Measurements from ENCODE around the gene RIPOR3.

RIPOR3 gene

DNA sequence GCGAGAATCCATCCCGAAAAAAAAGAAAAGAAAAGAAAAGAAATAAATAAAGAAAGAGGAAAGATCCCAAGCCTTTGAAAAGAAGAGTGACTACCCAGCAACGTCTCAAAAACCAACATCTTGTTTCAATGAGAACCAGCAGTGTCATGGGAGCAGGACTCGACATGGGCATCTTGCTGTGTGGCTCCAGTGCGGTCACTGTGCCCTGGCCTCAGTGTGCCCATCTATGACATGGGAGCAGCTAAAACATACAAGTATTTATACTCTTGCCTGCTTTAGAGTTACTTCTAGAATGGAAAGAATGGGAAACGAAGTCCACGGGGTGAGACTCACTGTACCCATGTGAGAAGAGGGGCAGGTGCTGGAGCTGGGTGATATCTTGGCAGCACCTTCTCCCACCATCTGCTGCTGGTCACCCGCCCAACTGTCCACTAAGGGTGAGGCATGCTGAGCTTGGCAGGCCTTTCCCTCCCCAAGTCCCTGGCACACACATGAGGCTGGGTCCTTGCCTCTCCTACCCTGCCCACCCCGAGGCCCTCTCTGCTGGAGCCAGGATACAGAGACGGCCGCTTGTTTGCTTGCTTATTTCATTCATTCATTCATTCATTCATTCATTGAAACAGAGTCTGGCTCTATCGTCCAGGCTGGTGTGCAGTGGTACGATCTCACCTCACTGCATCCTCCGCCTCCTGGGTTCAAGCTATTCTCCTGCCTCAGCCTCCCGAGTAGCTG, 77.7 kb downstream of the RIPOR3 start:
- no peak for DNase-seq (ENCODE audit: extremely low spot score)
- POLR2A ChIA-PET: no interaction called here
- CTCF ChIA-PET: interaction anchor here (1.4 kb wide), 1 partner anchor 12 kb away, joined by 4 read pairs; no protein-coding TSS in a partner anchor
- TF ChIP-seq CTCF (IDR thresholded peaks at IDR 0.05; ENCODE audit: control extremely low read depth, extremely low read depth, low read depth, missing control alignments): no peak

DNA sequence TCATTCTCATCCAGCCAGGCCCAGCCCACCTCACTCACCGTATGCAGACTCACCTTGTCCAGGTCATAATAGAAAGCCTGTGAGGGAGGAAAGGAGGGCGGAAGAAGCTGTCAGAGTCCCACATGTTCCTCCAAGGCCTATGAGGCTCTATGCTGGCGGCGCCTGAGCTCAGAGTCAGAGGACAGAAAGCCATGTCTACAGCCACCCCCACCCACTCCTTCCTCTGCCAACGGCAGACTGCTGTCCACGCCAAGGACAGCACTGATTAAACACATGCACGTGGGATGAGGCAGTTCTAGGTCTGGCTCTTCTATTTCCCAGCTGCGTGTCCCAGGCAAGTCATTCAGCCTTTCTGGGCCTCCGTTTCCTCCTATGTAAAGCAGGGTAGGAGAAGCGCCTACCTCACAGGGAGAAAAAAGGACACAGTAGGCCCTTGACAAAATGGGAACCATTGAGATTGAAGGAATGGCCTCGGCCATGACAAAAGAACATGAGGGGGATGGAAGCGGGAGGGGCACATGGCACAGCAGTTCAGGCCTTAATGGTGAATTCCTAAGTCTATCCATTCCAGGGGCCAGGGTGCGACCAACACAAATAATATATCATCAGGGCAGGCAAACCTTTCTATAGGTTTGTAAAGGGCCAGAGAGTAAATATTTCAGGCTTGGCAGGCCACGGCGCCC, 80.1 kb downstream of the RIPOR3 start:
- no peak for TF ChIP-seq CTCF (IDR thresholded peaks at IDR 0.05; ENCODE audit: control extremely low read depth, extremely low read depth, low read depth, missing control alignments)
- no peak for DNase-seq (ENCODE audit: extremely low spot score)
- POLR2A ChIA-PET: no interaction called here
- CTCF ChIA-PET: interaction anchor here (0.6 kb wide), 1 partner anchor 146 kb away, joined by 4 read pairs; no protein-coding TSS in a partner anchor

DNA sequence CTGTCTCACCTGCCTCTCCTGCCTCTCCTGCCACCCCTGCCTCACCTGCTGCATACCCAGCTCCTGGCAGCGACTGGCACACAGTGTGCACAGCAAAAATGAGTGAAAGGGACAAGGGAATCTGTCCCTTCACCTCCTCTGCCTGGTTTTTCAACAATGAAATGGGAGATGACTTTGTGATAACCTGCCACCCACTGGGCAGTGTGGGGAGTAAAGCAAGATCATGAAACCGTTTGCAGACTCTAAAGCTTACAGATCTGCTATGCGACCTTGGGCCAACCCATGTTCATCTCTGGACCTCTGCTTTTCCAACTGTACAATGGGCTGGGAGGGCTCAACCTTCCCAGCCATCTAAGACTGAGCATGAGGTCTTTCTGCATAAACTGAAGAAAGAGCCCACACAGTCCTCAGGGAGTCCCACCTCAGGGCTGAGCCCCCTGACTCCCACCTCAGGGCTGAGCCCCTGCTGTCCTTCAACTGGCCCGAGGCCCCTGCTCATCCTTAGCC, 81.1 kb downstream of the RIPOR3 start:
- TF ChIP-seq CTCF (IDR thresholded peaks at IDR 0.05; ENCODE audit: control extremely low read depth, extremely low read depth, low read depth, missing control alignments): no peak
- POLR2A ChIA-PET: no interaction called here
- CTCF ChIA-PET: no interaction called here
- no peak for DNase-seq (ENCODE audit: extremely low spot score)

GRCh38 chr20:50609438-50609989, 81.8 kb downstream of the RIPOR3 start:
- CTCF ChIA-PET: no interaction called here
- DNase-seq (ENCODE audit: extremely low spot score): no peak
- POLR2A ChIA-PET: no interaction called here
- no peak for TF ChIP-seq CTCF (IDR thresholded peaks at IDR 0.05; ENCODE audit: control extremely low read depth, extremely low read depth, low read depth, missing control alignments)

DNA sequence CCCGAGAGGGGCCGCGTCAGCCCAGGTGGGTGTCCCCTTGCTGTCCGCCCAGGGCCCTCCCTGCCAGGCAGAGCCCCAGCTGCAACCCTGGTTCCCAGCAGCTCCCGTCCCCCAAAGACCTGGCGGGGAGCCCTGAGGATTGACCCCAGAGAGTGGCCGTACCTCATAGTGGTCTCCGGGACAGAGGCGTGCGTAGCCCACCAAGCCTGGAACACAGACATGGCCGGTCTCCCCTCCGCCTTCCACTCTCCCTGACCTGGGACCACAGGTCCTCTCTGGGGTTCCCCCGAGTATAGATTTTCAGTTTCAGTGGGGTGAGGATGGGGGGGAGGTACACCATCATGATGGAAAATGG, 82.6 kb downstream of the RIPOR3 start:
- no peak for DNase-seq (ENCODE audit: extremely low spot score)
- POLR2A ChIA-PET: no interaction called here
- no peak for TF ChIP-seq CTCF (IDR thresholded peaks at IDR 0.05; ENCODE audit: control extremely low read depth, extremely low read depth, low read depth, missing control alignments)
- CTCF ChIA-PET: no interaction called here

- ChIA-PET POLR2A (no interaction called here), CTCF (no interaction called here)
- no peak for TF ChIP-seq CTCF (IDR thresholded peaks at IDR 0.05; ENCODE audit: control extremely low read depth, extremely low read depth, low read depth, missing control alignments)
- DNase-seq (ENCODE audit: extremely low spot score): no peak
Measured at GRCh38 chr20:50607850-50608749, 83.2 kb downstream of the RIPOR3 start.

Measured in GM10248 (cell line).